H1 (cell line): ENCODE results near the gene TAF1L. TPM values are rescaled to one million over a fixed set of nuclear protein-coding genes. Genes with fewer than 3 reads are reported as not detected.

Experiments used
- EGR1 ChIP-seq: IDR thresholded peaks from 2 replicates; pipeline ENCODE4 v1.6.1; 2011; ENCODE audit warnings: low read depth, low read length, borderline replicate concordance
- FOSL1 ChIP-seq: IDR thresholded peaks from 2 replicates; pipeline ENCODE4 v1.6.1; 2011; ENCODE audit warnings: mild to moderate bottlenecking, low read depth, low read length, moderate library complexity; ENCODE audit not compliant: insufficient read depth
- HDAC6 ChIP-seq: IDR thresholded peaks from one replicate; pipeline ENCODE4 v1.7.1; 2012; ENCODE audit warnings: low read depth, mild to moderate bottlenecking, inconsistent platforms, low read length, moderate library complexity
- JUND ChIP-seq: IDR thresholded peaks from 2 replicates; pipeline ENCODE4 v1.6.1; 2011; ENCODE audit warnings: mild to moderate bottlenecking, improper control_type of control experiment, low read length
- KDM5A ChIP-seq: fragments of 200-600 bp; IDR thresholded peaks from 2 replicates; pipeline ENCODE4 v1.7.1; 2012; ENCODE audit warnings: mild to moderate bottlenecking, low read length, inconsistent platforms, mixed read lengths
- RBBP5 ChIP-seq: IDR thresholded peaks from 2 replicates; pipeline ENCODE4 v1.7.1; 2012; ENCODE audit warnings: low read depth, mild to moderate bottlenecking, inconsistent platforms, low read length, moderate library complexity, borderline replicate concordance
- polyA plus RNA-seq, 7 experiments: library from polyadenylated mRNA; depleted of rRNA in 3 of 7; stranded (reverse) in 5 of 7; unstranded in 2 of 7; fragments of >200 nt in 5 of 7; fragments of 200-250 nt in 2 of 7; gene quantifications; 1 replicate in 5 of 7; 2 replicates in 1 of 7; 4 replicates in 1 of 7; pipeline versions ENCODE4 v1.2.1 to v1.2.3, GENCODE V29; 2011 to 2013; ENCODE audit warnings: missing spikeins in 2 of 7, mixed read lengths in 2 of 7
- total RNA-seq: library from RNA; stranded (reverse); fragmentation: NEBNext Ultra II Directional; extraction: Animal tissue kit (Norgen Biotek cat#: 25700); gene quantifications from 2 replicates; pipeline ENCODE4 v1.2.1, GENCODE V29; 2021

TAF1L gene
- total and polyA plus RNA-seq, 2 of the 8 experiments (the other 6 are each of a cell fraction or from before 2014, with no cell fraction given): not detected

- TF ChIP-seq EGR1 (no peak), JUND (no peak), KDM5A (no peak), HDAC6 (no peak), RBBP5 (no peak), FOSL1 (no peak)
Measured at GRCh38 chr9:32618261-32618660, 17.2 kb downstream of the TAF1L start (continued).
